A375 (cell line): ENCODE measurements around the gene IMPACT. TPM values are rescaled to one million over a fixed set of nuclear protein-coding genes. Genes with fewer than 3 reads are reported as not detected.

ENCODE experiments used
- small RNA-seq: library from RNA; depleted of rRNA; stranded (forward); fragments of <200 nt; gene quantifications from one replicate; pipeline ENCODE3, GENCODE V24; 2014
- total RNA-seq: library from RNA; depleted of rRNA; stranded (reverse); fragments of >200 nt; shearing (Covaris generic); gene quantifications from 2 replicates; pipeline ENCODE4 v1.2.3, GENCODE V29; 2014; rRNA removed

The IMPACT gene
- 22.3 and 23.3 TPM in 2 replicates for total RNA-seq

GRCh38 chr18:24426398-24427294 lies at the start of gene IMPACT:
Gene IMPACT (plus strand): TSS chr18:24426670. CDS start chr18:24426757, 87 bp downstream.

GRCh38 chr18:24397694-24398368 lies 28.6 kb upstream of the IMPACT start, which contains the start of gene OSBPL1A:
Gene OSBPL1A (minus strand): TSS chr18:24397824. CDS start chr18:24377533, 20,291 bp downstream.

GRCh38 chr18:24460388-24460787 lies 33.9 kb downstream of the IMPACT start, which contains the start of gene HRH4:
Gene HRH4 (plus strand): TSS chr18:24460637. CDS start chr18:24460729, 92 bp downstream.

Small RNAs within 50 kb of the gene (small RNA-seq; reads per million reads assigned to genes)
- gene RF00019: not detected

Other genes starting within 250 kb of the IMPACT start
- gene OSBPL1A, start 28.8 kb upstream of the IMPACT start, total RNA-seq: 20.6 and 29.3 TPM in 2 replicates
- 0.08 TPM in 1 of 2 replicates, not detected in the other for gene HRH4, start 34.0 kb downstream of the IMPACT start, total RNA-seq